Rectal smooth muscle tissue (tissue), 1 donor: ENCODE measurements around the gene ZBTB9.

ENCODE experiments used
- H3K27ac ChIP-seq: one replicate; pipeline ENCODE4 v1.7.0; 2013; ENCODE audit warnings: low read depth, low read length, inconsistent platforms
- H3K27me3 ChIP-seq: one replicate; pipeline ENCODE4 v1.7.0; 2013; ENCODE audit warnings: low read length; ENCODE audit not compliant: control insufficient read depth, insufficient read depth
- H3K36me3 ChIP-seq: one replicate; pipeline ENCODE4 v1.7.0; 2013; ENCODE audit warnings: low read length; ENCODE audit not compliant: control insufficient read depth, insufficient read depth
- H3K4me1 ChIP-seq: one replicate; pipeline ENCODE4 v1.7.0; 2013; ENCODE audit warnings: low read length; ENCODE audit not compliant: control insufficient read depth, insufficient read depth
- H3K4me3 ChIP-seq: one replicate; pipeline ENCODE4 v1.7.0; 2013; ENCODE audit warnings: low read length
- H3K9ac ChIP-seq: one replicate; pipeline ENCODE4 v1.7.0; 2013; ENCODE audit warnings: low read length

The ZBTB9 gene

DNA sequence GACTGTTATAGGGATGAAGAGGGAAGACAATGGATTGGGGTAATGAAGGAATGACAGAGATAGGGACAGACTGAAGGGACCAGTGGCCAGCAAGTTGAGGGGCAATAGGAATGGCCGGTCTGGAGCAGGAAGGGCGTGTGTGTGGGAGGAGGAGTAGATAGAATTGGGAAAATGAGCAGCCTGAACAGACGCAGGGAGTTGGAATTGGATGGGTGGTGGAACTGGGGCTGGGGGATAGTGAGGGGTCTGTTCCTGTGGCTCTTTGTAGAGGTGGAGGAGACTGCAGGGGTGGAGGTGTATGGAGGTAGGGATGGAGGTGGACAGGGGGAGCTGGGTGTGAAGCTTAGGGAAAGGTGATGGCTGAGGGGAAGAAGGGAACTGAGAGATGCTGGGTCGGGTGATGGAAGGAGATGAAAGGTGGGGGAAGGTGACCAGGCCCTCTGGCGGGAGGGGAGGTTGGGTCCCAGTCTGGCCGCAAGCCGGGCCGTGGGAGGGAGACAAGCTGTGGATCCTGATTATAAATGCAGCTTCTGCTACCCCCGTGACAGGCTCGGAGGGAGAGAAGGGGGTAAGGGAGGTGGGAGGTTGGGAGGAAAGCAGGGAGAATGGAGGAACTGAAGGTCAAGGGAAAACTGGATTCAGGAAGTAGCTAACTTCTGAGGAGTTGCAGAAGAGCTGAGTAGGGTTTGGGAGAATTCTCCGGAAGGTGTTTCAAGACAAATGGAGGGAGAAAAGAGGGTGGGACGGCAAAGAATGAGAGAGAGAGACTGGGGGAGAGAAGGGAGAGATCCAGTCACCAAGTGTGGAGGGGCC lies 29.3 kb upstream of the ZBTB9 start:
- H3K4me1 ChIP-seq: peaks cover 23% of the 10 kb centered on the region
- no peaks in the 10 kb centered on the region for H3K36me3 ChIP-seq
- no peaks in the 10 kb centered on the region for H3K27me3 ChIP-seq
- peak overlapping the region; percentile 64 for H3K9ac ChIP-seq
- H3K4me3 ChIP-seq: peak overlapping the region; percentile 64
- peak overlapping the region; percentile 83 for H3K27ac ChIP-seq

GRCh38 chr6:33425668-33426577 lies 28.5 kb upstream of the ZBTB9 start:
- Histone ChIP-seq H3K27me3 (no peaks in the 10 kb centered on the region), H3K4me3 (peak overlapping the region; percentile 64), H3K4me1 (peaks cover 26% of the 10 kb centered on the region), H3K9ac (no peak overlapping the region), H3K27ac (peak overlapping the region; percentile 83), H3K36me3 (no peaks in the 10 kb centered on the region)

GRCh38 chr6:33426590-33427511 lies 27.5 kb upstream of the ZBTB9 start:
- H3K9ac ChIP-seq: no peak overlapping the region
- H3K27ac ChIP-seq: peak overlapping the region; percentile 83
- peaks cover 31% of the 10 kb centered on the region for H3K4me1 ChIP-seq
- H3K27me3 ChIP-seq: no peaks in the 10 kb centered on the region
- H3K4me3 ChIP-seq: peak overlapping the region; percentile 56
- H3K36me3 ChIP-seq: no peaks in the 10 kb centered on the region

GRCh38 chr6:33427585-33428223 lies 26.7 kb upstream of the ZBTB9 start:
- Histone ChIP-seq H3K27ac (peak overlapping the region; percentile 74), H3K27me3 (no peaks in the 10 kb centered on the region), H3K4me1 (peaks cover 31% of the 10 kb centered on the region), H3K36me3 (no peaks in the 10 kb centered on the region), H3K9ac (no peak overlapping the region), H3K4me3 (peak overlapping the region; percentile 56)

DNA sequence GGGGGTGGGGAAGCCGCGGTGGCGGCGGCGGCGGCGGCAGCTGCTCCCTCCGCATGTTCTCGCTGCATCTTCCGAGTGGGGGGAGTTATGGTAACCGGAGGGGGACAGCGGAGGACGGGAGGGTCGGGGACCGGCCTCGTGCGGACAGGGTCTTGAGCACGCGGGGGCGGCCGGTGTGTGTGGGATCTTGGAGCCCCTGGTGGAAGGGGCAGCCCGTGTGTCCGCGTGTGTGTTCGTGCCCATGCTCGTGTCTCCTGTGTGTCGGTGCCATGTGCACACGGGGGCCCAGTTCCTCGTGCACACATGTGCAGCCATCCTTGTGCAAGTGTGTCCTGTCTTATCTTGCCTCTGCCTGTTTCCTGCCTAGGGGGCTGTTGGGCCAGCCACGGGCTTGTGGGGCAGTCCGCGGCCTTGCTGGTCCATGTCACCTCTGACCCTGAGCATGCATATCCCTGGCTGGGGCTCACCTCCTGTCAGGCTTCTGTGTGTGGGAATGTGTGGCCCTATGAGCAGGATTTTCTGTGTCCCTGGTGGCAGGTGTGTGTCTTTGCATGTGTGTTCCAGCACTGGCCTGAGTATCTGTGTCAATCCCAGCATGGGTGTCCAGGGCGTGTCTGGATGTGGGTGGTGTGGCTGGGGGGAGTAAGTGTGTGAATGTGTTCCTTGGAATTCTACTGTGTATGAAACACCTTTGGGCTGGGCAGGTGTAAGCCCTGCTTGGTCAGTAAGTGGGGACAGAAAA lies 26.0 kb upstream of the ZBTB9 start:
- peak overlapping the region; percentile 46 for H3K4me3 ChIP-seq
- H3K27me3 ChIP-seq: no peaks in the 10 kb centered on the region
- H3K27ac ChIP-seq: peak overlapping the region; percentile 74
- peaks cover 34% of the 10 kb centered on the region for H3K4me1 ChIP-seq
- H3K9ac ChIP-seq: peak overlapping the region; percentile 58
- no peaks in the 10 kb centered on the region for H3K36me3 ChIP-seq

- Histone ChIP-seq H3K36me3 (no peaks in the 10 kb centered on the region), H3K4me1 (peaks cover 39% of the 10 kb centered on the region), H3K27me3 (no peaks in the 10 kb centered on the region), H3K9ac (no peak overlapping the region), H3K27ac (peak overlapping the region; percentile 74), H3K4me3 (no peak overlapping the region)
Measured at GRCh38 chr6:33428966-33429749, 25.2 kb upstream of the ZBTB9 start.

DNA sequence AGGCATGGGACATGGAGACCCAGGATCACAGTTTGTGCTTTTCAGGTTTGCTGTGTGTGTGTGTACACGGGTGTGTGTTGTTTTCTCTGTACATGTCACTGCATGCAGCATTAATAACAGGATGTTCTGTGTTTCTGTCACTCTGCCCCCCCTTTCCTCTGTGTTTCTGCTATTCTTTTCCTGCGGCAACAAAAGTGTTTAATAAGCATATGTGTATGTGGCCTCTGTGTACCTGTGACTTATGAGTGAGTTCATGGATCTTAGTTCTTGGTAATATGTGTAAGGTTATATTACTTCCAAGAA lies 24.7 kb upstream of the ZBTB9 start:
- no peak overlapping the region for H3K9ac ChIP-seq
- peak overlapping the region; percentile 74 for H3K27ac ChIP-seq
- H3K36me3 ChIP-seq: no peaks in the 10 kb centered on the region
- peaks cover 34% of the 10 kb centered on the region for H3K4me1 ChIP-seq
- H3K27me3 ChIP-seq: no peaks in the 10 kb centered on the region
- H3K4me3 ChIP-seq: no peak overlapping the region

- Histone ChIP-seq H3K9ac (no peak overlapping the region), H3K4me1 (peaks cover 29% of the 10 kb centered on the region), H3K36me3 (peaks cover 3% of the 10 kb centered on the region), H3K27me3 (no peaks in the 10 kb centered on the region), H3K4me3 (no peak overlapping the region), H3K27ac (peak overlapping the region; percentile 65)
Measured at GRCh38 chr6:33430334-33430733, 24.0 kb upstream of the ZBTB9 start.

DNA sequence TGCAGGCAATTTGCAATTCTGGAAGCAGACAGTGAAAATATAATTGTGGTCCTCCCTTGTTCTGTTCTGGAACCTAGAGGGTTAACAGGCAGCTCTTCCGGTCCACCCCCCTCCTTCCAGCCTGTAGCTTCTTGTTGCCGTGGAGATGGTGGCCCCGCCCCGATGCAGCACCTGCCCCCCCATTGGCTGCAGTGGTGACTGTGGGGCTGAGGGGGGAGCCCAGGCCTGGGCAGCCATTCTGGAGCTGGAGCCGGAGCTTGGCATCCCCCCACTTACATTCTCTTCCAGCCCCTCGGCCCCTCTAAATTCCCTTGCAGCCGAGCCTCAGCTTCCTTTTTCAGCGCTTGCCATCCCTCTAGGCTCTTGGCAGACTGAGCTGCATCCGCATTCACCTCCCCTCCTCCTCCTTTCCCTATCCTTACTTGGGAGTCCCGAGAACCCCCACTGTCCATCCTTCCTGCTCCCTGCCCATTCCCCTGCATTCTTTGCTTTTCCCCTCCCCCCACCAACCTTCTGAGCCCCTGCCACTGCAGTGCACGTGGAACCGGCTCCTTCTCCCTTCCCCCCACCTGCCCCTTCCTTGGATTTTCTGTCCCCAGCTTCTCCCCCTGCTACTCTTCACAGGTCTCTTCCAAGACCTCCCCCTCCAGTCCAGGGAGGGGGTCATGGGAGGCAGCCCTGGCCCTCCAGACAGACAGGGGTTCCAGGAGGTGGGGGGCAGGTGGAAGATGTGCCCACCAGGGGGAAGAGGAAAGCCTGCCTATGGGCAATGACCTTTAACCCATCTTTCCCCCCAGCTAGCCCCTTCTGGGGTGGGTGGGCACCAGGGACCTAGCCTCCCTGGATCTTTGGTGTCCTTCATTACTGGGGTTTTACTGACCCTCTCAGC lies 23.1 kb upstream of the ZBTB9 start:
- peaks cover 29% of the 10 kb centered on the region for H3K4me1 ChIP-seq

DNA sequence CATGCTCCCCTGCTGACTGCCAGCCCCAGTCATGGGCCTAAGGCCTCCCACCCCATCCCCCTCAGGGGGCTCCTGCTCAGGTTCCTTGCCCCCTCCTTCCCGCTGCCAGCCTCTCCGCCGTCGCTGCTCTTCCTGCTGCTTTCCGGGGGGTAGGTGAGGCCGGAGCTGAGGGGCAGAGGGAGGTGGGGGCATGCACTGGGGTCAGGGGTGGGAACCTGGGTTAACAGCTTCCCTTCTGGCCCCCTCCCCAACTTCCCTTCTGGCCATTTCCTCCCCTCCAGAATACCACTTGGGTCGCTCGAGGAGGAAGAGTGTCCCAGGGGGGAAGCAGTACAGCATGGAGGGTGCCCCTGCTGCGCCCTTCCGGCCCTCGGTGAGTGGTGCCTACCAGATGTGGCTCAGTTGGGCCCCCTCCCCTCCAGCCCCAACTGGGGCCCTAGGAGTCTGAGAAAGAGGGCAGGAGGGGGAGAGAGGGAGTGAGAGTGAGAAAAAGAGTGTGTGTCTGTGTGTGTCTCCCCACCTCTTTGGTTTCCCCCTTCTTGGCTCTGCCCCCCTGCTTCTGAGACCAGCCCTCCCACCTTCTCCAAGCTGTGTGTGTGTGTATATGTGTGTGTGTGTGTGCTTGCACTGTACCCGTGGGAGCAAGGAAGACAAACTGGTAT lies 22.4 kb upstream of the ZBTB9 start:
- Histone ChIP-seq H3K9ac (no peak overlapping the region), H3K4me1 (peaks cover 29% of the 10 kb centered on the region), H3K4me3 (peak overlapping the region; percentile 8), H3K27me3 (no peaks in the 10 kb centered on the region), H3K27ac (peak overlapping the region; percentile 65), H3K36me3 (peaks cover 6% of the 10 kb centered on the region)

More for the DNA sequence above, 23.1 kb upstream of the ZBTB9 start:
- Histone ChIP-seq H3K4me3 (peak overlapping the region; percentile 57), H3K36me3 (peaks cover 4% of the 10 kb centered on the region), H3K27ac (peak overlapping the region; percentile 65), H3K9ac (no peak overlapping the region), H3K27me3 (no peaks in the 10 kb centered on the region)
